PC-3 (cell line): ENCODE results near the gene GYPE. TPM values are rescaled to one million over a fixed set of nuclear protein-coding genes. Genes with fewer than 3 reads are reported as not detected.
"Not testable (repeated sequence)": the region's sequence is repeated elsewhere in the genome, so short reads cannot be mapped to it uniquely, and the experiment has no call there.

Experiments
- ATAC-seq: fragments of 200-7000 bp; cut with Tn5 transposase; 2 replicates; pipeline ENCODE4 v1.9.1; 2020; ENCODE audit warnings: mild to moderate bottlenecking, moderate library complexity
- BruUV-seq: library from RNA; stranded (reverse); fragments of 400-500 nt; replicated peaks from 2 replicates; lab custom pipeline; 2021; lab: Mats Ljungman, UMichigan
- CTCF ChIA-PET: fragments of 300-600 bp; sonication (Branson Sonifier 250); formaldehyde crosslinking; loops from one replicate; lab custom pipeline; 2022; ENCODE audit warnings: antibody characterized with exemption; lab: Charles Lee
- POLR2A ChIA-PET: fragments of 300-600 bp; sonication (Branson Sonifier 250); formaldehyde crosslinking; loops from one replicate; lab custom pipeline; 2022; ENCODE audit warnings: antibody characterized with exemption; ENCODE audit not compliant: unreplicated experiment; lab: Charles Lee
- DNase-seq: peaks from one replicate; pipeline ENCODE4 v3.0.0-alpha.2; 2015
- H2AFZ ChIP-seq: fragments of 300-600 bp; sonication (generic); 2 replicates; pipeline ENCODE4 v1.6.0; 2016; ENCODE audit warnings: antibody characterized with exemption, low read length
- H3F3A ChIP-seq: fragments of 300-600 bp; sonication (generic); one replicate; pipeline ENCODE4 v1.6.0; 2017; ENCODE audit warnings: antibody characterized with exemption, low read length, control low read depth, mild to moderate bottlenecking; ENCODE audit not compliant: unreplicated experiment
- H3K27ac ChIP-seq: fragments of 300-600 bp; sonication (generic); 2 replicates; pipeline ENCODE4 v1.5.1; 2016; ENCODE audit warnings: mild to moderate bottlenecking, low read length
- H3K27me3 ChIP-seq: fragments of 300-600 bp; sonication (generic); 2 replicates; pipeline ENCODE4 v1.6.1; 2016; ENCODE audit warnings: low read length, mixed read lengths
- H3K36me3 ChIP-seq: fragments of 300-600 bp; sonication (generic); 2 replicates; pipeline ENCODE4 v1.6.1; 2016; ENCODE audit warnings: low read depth, mixed run types, low read length, mixed read lengths
- H3K4me1 ChIP-seq: fragments of 300-600 bp; sonication (generic); 2 replicates; pipeline ENCODE4 v1.5.1; 2016; ENCODE audit warnings: low read length; ENCODE audit not compliant: insufficient read depth
- H3K4me2 ChIP-seq: fragments of 300-600 bp; sonication (generic); 2 replicates; pipeline ENCODE4 v1.6.0; 2016; ENCODE audit warnings: low read length
- H3K4me3 ChIP-seq: fragments of 300-600 bp; sonication (generic); 2 replicates; pipeline ENCODE4 v1.5.1; 2016; ENCODE audit warnings: mild to moderate bottlenecking, low read length, mixed read lengths
- H3K79me2 ChIP-seq: fragments of 300-600 bp; sonication (generic); 2 replicates; pipeline ENCODE4 v1.6.1; 2017; ENCODE audit warnings: low read length, mixed read lengths
- H3K9ac ChIP-seq: fragments of 300-600 bp; sonication (generic); 2 replicates; pipeline ENCODE4 v1.6.0; 2016; ENCODE audit warnings: mild to moderate bottlenecking, low read length
- H3K9me2 ChIP-seq: fragments of 300-600 bp; sonication (generic); replicated peaks from 2 replicates; pipeline ENCODE4 v1.6.1; 2016; ENCODE audit warnings: mixed run types, low read length, mixed read lengths
- H3K9me3 ChIP-seq: fragments of 300-600 bp; sonication (generic); 2 replicates; pipeline ENCODE4 v1.6.1; 2016; ENCODE audit warnings: low read length, mixed read lengths
- H4K20me1 ChIP-seq: fragments of 300-600 bp; sonication (generic); 2 replicates; pipeline ENCODE4 v1.6.1; 2016; ENCODE audit warnings: low read length, mixed read lengths
- EZH2 ChIP-seq: fragments of 300-600 bp; sonication (generic); IDR thresholded peaks from one replicate; pipeline ENCODE4 v1.6.1; 2017; ENCODE audit warnings: antibody characterized with exemption, mild to moderate bottlenecking, low read length; ENCODE audit not compliant: unreplicated experiment
- EZH2phosphoT487 ChIP-seq: fragments of 300-600 bp; sonication (generic); IDR thresholded peaks from 2 replicates; pipeline ENCODE4 v1.6.1; 2018; ENCODE audit warnings: mild to moderate bottlenecking, antibody characterized with exemption, low read length, borderline replicate concordance
- intact Hi-C: fragments of 100-400 bp; cut with micrococcal nuclease; formaldehyde crosslinking; loops from 2 replicates; pipeline ENCODE4 v1.9.0; 2023
- total RNA-seq: library from RNA; depleted of rRNA; stranded (reverse); fragments of >200 nt; gene quantifications from 2 replicates; pipeline ENCODE4 v1.2.3, GENCODE V29; 2014
- TF ChIP-seq, protein P1 (sequence below): fragments of 300-600 bp; sonication (generic); conservative IDR thresholded peaks from 2 replicates; pipeline ENCODE4 v1.5.1; 2017; ENCODE audit warnings: antibody characterized with exemption, low read depth, mild to moderate bottlenecking, low read length

GYPE gene
- total RNA-seq, 1 experiment from 2014 or later: not detected

GRCh38 chr4:143870523-143871268 lies 34.7 kb downstream of the GYPE start:
- ATAC-seq, H4K20me1 ChIP-seq, H3K9me3 ChIP-seq, H3K4me2 ChIP-seq, POLR2A ChIA-PET, H3F3A ChIP-seq, H2AFZ ChIP-seq, H3K79me2 ChIP-seq, H3K27ac ChIP-seq, DNase-seq, CTCF ChIA-PET, intact Hi-C loops, H3K36me3 ChIP-seq, BruUV-seq, H3K27me3 ChIP-seq, H3K4me1 ChIP-seq, H3K4me3 ChIP-seq, H3K9ac ChIP-seq, H3K9me2 ChIP-seq: not testable (repeated sequence)

DNA sequence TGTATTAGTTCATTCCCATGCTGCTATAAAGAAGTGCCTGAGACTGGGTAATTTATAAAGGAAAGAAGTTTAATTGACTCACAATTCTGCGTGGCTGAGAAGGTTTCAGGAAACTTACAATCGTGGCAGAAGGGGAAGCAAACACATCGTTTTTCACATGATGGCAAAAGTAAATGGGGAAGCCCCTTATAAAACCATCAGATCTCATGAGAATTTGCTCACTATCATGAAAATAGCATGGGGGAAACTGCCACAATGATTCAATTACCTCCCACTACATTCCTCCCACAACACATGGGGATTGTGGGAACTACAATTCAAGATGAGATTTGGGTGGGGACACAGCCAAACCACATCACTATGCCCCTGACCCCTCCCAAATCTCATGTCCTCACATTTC lies 35.4 kb downstream of the GYPE start:
- BruUV-seq, H3K4me2 ChIP-seq, H3K9ac ChIP-seq, H3K79me2 ChIP-seq, H3K36me3 ChIP-seq, H3K4me1 ChIP-seq, H2AFZ ChIP-seq, H3K9me3 ChIP-seq, H3K9me2 ChIP-seq, H3K27ac ChIP-seq, ATAC-seq, DNase-seq, H3F3A ChIP-seq, intact Hi-C loops, H3K27me3 ChIP-seq, H3K4me3 ChIP-seq, POLR2A ChIA-PET, CTCF ChIA-PET, H4K20me1 ChIP-seq: not testable (repeated sequence)

- H3K4me1 ChIP-seq, H3K4me3 ChIP-seq, POLR2A ChIA-PET, H3K9me3 ChIP-seq, H3K9me2 ChIP-seq, H3K4me2 ChIP-seq, H2AFZ ChIP-seq, H3K27me3 ChIP-seq, H3K27ac ChIP-seq, ATAC-seq, H3F3A ChIP-seq, intact Hi-C loops, CTCF ChIA-PET, BruUV-seq, H3K36me3 ChIP-seq, H3K79me2 ChIP-seq, H3K9ac ChIP-seq, DNase-seq, H4K20me1 ChIP-seq: not testable (repeated sequence)
Observed at GRCh38 chr4:143862716-143863115, 42.6 kb downstream of the GYPE start.

DNA sequence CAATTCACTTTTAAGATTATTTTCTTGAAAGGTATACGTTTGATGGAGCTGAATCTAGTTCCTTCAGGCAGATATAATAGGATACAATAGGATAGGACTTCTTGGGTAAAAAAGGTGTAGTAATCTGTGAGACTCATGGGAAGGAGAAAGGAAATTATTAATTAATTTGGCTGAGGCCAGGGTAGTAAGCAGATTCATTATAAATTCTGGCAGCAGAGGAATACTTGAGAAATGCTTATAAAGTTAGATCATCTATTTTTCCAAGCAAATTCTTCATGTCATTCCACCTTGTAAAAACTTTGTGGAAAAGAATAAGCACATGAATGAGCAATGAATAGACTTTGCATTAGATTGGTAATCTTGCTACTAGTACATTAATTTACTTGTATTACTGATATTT lies 46.9 kb downstream of the GYPE start:
- Histone ChIP-seq H3K4me1 (no peaks in the 10 kb centered on the region), H2AFZ (no peak overlapping the region), H3K9ac (no peak overlapping the region), H3F3A (no peaks in the 10 kb centered on the region), H3K79me2 (no peaks in the 10 kb centered on the region), H3K9me3 (no peaks in the 10 kb centered on the region), H3K27me3 (peaks cover 3% of the 10 kb centered on the region; the same call in 1 of the 2 replicates), H3K27ac (no peak overlapping the region), H3K4me3 (no peak overlapping the region), H3K4me2 (no peak overlapping the region), H3K9me2 (no peaks in the 10 kb centered on the region), H3K36me3 (no peaks in the 10 kb centered on the region), H4K20me1 (no peaks in the 10 kb centered on the region)
- ChIA-PET CTCF (no interaction called here), POLR2A (no interaction called here)
- ATAC-seq (no peak), DNase-seq (no peak)
- TF ChIP-seq EZH2phosphoT487 (no peak), EZH2 (no peak)
- TF ChIP-seq, protein P1, sequence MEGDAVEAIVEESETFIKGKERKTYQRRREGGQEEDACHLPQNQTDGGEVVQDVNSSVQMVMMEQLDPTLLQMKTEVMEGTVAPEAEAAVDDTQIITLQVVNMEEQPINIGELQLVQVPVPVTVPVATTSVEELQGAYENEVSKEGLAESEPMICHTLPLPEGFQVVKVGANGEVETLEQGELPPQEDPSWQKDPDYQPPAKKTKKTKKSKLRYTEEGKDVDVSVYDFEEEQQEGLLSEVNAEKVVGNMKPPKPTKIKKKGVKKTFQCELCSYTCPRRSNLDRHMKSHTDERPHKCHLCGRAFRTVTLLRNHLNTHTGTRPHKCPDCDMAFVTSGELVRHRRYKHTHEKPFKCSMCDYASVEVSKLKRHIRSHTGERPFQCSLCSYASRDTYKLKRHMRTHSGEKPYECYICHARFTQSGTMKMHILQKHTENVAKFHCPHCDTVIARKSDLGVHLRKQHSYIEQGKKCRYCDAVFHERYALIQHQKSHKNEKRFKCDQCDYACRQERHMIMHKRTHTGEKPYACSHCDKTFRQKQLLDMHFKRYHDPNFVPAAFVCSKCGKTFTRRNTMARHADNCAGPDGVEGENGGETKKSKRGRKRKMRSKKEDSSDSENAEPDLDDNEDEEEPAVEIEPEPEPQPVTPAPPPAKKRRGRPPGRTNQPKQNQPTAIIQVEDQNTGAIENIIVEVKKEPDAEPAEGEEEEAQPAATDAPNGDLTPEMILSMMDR: no peak
- BruUV-seq: no TSS peak
- intact Hi-C loops: no loop called here

DNA sequence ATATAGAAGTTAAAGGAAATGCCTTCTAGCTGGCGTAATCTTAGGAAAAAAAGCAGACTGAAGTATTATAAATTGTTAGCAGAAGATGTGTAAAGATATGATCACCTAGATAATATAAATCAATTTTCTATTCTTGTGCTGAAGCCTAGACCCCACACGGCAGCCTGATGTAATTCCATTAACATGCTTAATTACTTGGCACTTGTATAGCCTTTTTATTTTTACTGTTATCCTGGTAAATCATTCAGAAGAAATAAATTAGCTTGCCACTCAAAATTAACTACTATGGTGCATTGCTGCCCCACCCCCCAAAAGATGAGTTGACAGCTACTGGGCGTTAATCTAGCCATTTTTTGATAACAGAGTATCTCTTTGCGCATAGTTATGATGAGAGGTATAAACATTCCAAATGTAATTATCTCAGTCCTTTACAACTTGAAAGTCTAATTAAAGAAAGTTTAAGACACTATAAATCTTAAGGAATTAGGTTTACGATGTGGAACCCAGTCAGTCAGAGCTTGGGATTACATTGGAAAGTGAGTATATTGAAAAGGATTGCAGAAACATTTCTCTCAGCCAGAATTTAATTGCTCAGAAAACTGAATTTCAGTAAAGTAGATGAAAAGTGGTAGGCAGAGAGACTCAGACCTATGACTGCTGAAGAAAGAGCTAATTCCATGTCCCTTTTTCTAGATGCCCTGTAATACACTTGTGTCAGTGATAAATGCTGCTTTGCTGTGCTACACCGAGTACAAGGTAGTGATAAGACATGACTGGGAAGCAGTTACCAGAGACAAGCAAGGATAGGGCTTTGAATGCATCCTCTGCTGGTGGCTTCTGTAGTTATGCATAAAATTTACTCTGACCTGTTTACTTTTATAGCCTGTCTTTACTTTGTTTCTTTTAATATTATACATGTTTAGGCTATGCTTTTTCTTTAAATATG lies 47.7 kb downstream of the GYPE start:
- not testable (repeated sequence) for ATAC-seq, BruUV-seq, H3K4me3 ChIP-seq

More for the DNA sequence above, 47.7 kb downstream of the GYPE start:
- H4K20me1 ChIP-seq, intact Hi-C loops, H2AFZ ChIP-seq, H3K4me2 ChIP-seq, POLR2A ChIA-PET, H3K79me2 ChIP-seq, H3K36me3 ChIP-seq, H3K27me3 ChIP-seq, H3K9me3 ChIP-seq, H3F3A ChIP-seq, H3K9me2 ChIP-seq, H3K4me1 ChIP-seq, CTCF ChIA-PET, DNase-seq, H3K9ac ChIP-seq, H3K27ac ChIP-seq: not testable (repeated sequence)
